Measurements from ENCODE around the gene ADA. TPM values are rescaled to one million over a fixed set of nuclear protein-coding genes. Genes with fewer than 3 reads are reported as not detected.

Gene ADA
- total RNA-seq, 1 donor from 2014 or later, result 7.7 TPM

DNA sequence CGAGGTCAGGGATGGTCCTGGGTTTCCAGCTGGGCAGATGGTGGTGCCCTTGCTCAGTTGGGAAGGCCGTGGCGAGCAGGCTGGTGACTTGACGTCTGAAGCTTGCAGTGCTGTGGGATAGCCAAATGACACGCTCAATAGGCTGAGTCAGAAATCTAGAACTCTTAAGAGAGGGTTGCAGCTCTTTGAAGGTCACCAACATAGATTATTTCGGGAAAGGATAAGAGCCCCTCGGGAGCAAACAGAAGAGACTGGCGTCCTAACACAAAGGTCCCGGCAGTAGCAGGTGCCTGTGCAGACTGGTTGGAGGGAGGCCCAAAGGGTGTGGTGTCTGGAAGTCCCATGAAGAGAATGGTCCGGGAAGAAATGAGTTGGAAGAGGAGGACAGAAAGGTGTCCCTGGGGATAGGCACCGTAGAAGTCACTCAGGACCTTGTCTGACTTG, 50.7 kb downstream of the ADA start:
- Histone ChIP-seq H3K9me3 (no peaks in the 10 kb centered on the region), H3K4me3 (peak overlapping the region; percentile 23), H3K27me3 (ENCODE audit: low read depth) (no peaks in the 10 kb centered on the region), H3K4me1 (peaks cover 79% of the 10 kb centered on the region), H3K36me3 (no peaks in the 10 kb centered on the region), H3K27ac (peak overlapping the region; percentile 77)
- ATAC-seq (no peak), DNase-seq (no peak)
- intact Hi-C loops (cut with DNase I), result no loop called here
- TF ChIP-seq CTCF (IDR thresholded peaks at IDR 0.05), result no peak

- Histone ChIP-seq H3K4me3 (peak overlapping the region; percentile 23), H3K27me3 (ENCODE audit: low read depth) (no peaks in the 10 kb centered on the region), H3K27ac (peak overlapping the region; percentile 77), H3K36me3 (no peaks in the 10 kb centered on the region), H3K9me3 (no peaks in the 10 kb centered on the region), H3K4me1 (peaks cover 79% of the 10 kb centered on the region)
- no peak for DNase-seq
- no peak for TF ChIP-seq CTCF (IDR thresholded peaks at IDR 0.05)
- intact Hi-C loops (cut with DNase I), result no loop called here
- no peak for ATAC-seq
Measured at GRCh38 chr20:44600301-44600700, 51.2 kb downstream of the ADA start.

GRCh38 chr20:44599715-44600114, 51.8 kb downstream of the ADA start:
- intact Hi-C loops (cut with DNase I), result no loop called here
- H3K4me1 ChIP-seq, result peaks cover 84% of the 10 kb centered on the region
- H3K27me3 ChIP-seq (ENCODE audit: low read depth), result no peaks in the 10 kb centered on the region
- H3K9me3 ChIP-seq, result no peaks in the 10 kb centered on the region
- H3K4me3 ChIP-seq, result no peak overlapping the region
- peak overlapping the region; percentile 77 for H3K27ac ChIP-seq
- no peaks in the 10 kb centered on the region for H3K36me3 ChIP-seq
- no peak for TF ChIP-seq CTCF (IDR thresholded peaks at IDR 0.05)
- no peak for DNase-seq
- no peak for ATAC-seq

DNA sequence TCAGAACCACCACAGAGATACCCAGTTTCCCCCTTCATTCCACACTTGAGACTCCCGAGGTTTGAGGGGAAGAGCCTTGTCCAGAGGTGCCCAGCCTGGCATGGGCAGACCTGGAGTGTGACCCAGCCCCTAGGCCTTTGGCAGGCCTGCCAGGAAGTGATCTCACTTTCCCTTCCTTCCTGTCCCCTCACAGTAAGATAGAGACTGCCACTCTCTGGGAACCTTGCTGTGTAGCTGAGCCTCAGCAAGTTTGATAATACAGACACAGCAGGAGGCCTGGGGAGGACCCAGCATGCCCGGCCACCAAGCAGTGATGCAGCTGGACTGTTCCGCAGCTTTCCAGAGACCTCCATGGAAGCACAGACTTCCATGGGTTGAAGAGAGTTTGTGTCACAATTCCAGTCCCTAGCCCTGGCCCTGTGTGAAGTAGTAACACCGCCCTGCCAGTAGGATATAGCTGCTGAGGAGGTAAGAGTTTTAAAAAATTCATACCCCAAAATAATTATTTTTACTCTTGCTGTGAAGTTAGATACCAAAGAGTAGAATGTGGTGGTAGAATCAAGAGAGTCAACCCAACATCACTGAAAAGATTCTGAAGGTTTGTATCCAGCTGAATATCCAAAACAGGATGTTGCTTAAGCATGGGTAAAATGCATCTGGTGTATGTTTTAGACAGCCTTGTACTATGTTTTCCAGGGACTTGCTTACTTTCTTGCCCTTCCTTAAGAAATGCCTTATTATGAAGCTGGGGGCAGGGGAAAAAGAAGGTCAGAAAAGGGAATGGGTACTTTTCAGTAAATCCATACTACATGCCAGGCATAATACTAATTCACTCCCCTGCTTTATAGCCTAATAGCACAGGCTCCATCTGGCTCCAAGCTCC, 52.8 kb downstream of the ADA start:
- TF ChIP-seq CTCF (IDR thresholded peaks at IDR 0.05), result peak; percentile 15
- ATAC-seq (peak; percentile 61 to 69), DNase-seq (no peak)
- peak overlapping the region; percentile 77 for H3K27ac ChIP-seq
- H3K9me3 ChIP-seq, result no peaks in the 10 kb centered on the region
- peak overlapping the region; percentile 31 for H3K4me3 ChIP-seq
- no peaks in the 10 kb centered on the region for H3K36me3 ChIP-seq
- intact Hi-C loops (cut with DNase I), result no loop called here
- no peaks in the 10 kb centered on the region for H3K27me3 ChIP-seq (ENCODE audit: low read depth)
- peaks cover 86% of the 10 kb centered on the region for H3K4me1 ChIP-seq

- Histone ChIP-seq H3K27ac (peak overlapping the region; percentile 77), H3K4me3 (no peak overlapping the region), H3K36me3 (no peaks in the 10 kb centered on the region), H3K4me1 (peaks cover 81% of the 10 kb centered on the region), H3K27me3 (ENCODE audit: low read depth) (no peaks in the 10 kb centered on the region), H3K9me3 (no peaks in the 10 kb centered on the region)
- ATAC-seq (peak; percentile 16 to 43), DNase-seq (no peak)
- TF ChIP-seq CTCF (IDR thresholded peaks at IDR 0.05), result no peak
- intact Hi-C loops (cut with DNase I), result no loop called here
Measured at GRCh38 chr20:44597930-44598329, 53.6 kb downstream of the ADA start.

Measured in lower lobe of right lung (tissue), 2 donors.